ENCODE results near the gene MMP24OS. TPM values are rescaled to one million over a fixed set of nuclear protein-coding genes. Genes with fewer than 3 reads are reported as not detected.

MMP24OS gene
- total RNA-seq (2022) (38.8 and 42.3 TPM in 2 replicates), Bru-seq, nascent RNA (percentile 73 among the genes with signal in this experiment), BruChase-seq, experiment 1, labeled RNA remaining after a 2-hour chase (percentile 72 among the genes with signal in this experiment), BruChase-seq, experiment 2, labeled RNA remaining after a 6-hour chase (percentile 81 among the genes with signal in this experiment)
- long read RNA-seq, transcript MMP24OS-209 (2 exons, 712 nt) = major isoform, 5 of 14 reads
- long read RNA-seq, partial matches to known transcripts = 2 of 14 reads
- long read RNA-seq, other reads (novel, unspliced or antisense) = 5 of 14 reads

DNA sequence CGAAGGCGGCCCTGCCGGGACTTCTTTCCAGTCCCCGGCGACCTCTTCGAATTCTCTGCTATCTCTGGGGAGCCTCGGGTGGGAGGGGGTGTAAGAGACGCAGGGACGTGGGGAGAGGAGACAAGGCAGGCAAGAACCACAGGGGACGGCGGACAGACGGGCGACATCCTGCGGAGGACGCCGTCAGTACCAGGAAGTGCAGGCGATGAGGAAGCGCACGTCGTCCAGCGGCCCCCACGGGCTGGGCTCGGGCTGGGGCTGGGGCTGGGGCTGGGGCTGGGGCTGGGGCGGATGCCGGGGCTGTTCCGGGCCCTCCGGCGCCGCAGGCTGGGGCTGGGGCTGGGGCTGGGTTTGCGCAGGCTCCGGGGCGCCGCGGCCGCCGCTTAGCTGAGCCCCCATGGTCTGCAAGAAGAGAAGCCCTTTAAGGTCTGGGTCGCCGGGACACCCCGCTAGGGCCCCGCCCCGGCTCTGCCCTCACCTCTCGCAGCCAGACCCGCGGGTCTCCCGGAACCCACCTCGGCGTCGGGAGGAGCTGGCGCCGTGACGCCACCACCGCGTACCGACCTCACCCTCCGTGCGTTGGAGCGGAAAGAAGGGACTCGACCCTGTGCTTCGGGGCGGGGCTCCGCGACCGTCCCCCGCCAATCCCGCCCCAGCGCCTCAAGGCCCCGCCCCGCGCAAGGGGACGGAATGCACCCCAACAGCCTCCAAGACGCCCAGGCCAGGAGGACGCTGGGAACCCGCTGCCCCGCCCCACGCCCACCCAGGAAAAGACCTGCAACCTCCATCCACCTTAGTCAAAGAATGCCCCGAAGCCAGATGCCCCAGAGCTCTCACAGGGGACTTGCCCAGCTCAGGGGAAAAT is at the start of gene MMP24OS:
MMP24OS (minus strand) TSS at position 592 of the 865 bp plus-strand sequence; CDS start at position 399, 193 bp downstream.
- Mint-ChIP-seq H3K27me3 (ENCODE audit: insufficient read depth, unreplicated experiment) (no peaks in the 10 kb centered on the region), H3K4me3 (ENCODE audit: unreplicated experiment) (peak within 1 kb of the TSS; percentile 72), H3K36me3 (ENCODE audit: insufficient read depth, unreplicated experiment) (peaks cover 68% of the 10 kb centered on the region), H3K4me1 (ENCODE audit: low read depth, unreplicated experiment) (no peaks in the 10 kb centered on the region), H3K9me3 (ENCODE audit: unreplicated experiment) (no peaks in the 10 kb centered on the region), H3K27ac (ENCODE audit: unreplicated experiment) (peak within 1 kb of the TSS; percentile 74)
- no peaks in the 10 kb centered on the region for H3K27me3 ChIP-seq (replicated peaks; ENCODE audit: control insufficient read depth, insufficient read depth, low read length)
- peaks cover 4% of the 10 kb centered on the region; the same call in 1 of the 2 replicates for H3K4me1 ChIP-seq
- peak within 1 kb of the TSS; percentile 58 for H3K4me3 ChIP-seq (ENCODE audit: low read depth, low read length)
- no peaks in the 10 kb centered on the region for H3K9me3 ChIP-seq
- TF ChIP-seq, protein P1, sequence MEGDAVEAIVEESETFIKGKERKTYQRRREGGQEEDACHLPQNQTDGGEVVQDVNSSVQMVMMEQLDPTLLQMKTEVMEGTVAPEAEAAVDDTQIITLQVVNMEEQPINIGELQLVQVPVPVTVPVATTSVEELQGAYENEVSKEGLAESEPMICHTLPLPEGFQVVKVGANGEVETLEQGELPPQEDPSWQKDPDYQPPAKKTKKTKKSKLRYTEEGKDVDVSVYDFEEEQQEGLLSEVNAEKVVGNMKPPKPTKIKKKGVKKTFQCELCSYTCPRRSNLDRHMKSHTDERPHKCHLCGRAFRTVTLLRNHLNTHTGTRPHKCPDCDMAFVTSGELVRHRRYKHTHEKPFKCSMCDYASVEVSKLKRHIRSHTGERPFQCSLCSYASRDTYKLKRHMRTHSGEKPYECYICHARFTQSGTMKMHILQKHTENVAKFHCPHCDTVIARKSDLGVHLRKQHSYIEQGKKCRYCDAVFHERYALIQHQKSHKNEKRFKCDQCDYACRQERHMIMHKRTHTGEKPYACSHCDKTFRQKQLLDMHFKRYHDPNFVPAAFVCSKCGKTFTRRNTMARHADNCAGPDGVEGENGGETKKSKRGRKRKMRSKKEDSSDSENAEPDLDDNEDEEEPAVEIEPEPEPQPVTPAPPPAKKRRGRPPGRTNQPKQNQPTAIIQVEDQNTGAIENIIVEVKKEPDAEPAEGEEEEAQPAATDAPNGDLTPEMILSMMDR (IDR thresholded peaks at IDR 0.05; ENCODE audit: insufficient read depth in 1 of 2, low read depth in 1 of 2, low read length in 1 of 2, severe bottlenecking in 1 of 2, unreplicated experiment in 1 of 2) = peak; percentile 11 to 48
- POLR2A ChIA-PET = interaction anchor here (0.5 to 1.1 kb wide), 11 partner anchors 8 to 1345 kb away, joined by 3 to 21 read pairs (median 4); partner anchors contain the start of genes EDEM2 and RBM39
- H3K36me3 ChIP-seq (ENCODE audit: control insufficient read depth, insufficient read depth, low read length) = peaks cover 17% of the 10 kb centered on the region
- CTCF ChIA-PET = interaction anchor here (0.6 to 4.2 kb wide), 7 partner anchors 9 to 614 kb away, joined by 3 to 21 read pairs (median 4); partner anchors contain the start of gene EDEM2
- BruUV-seq (replicated peaks) = no TSS peak
- peak; percentile 91 for DNase-seq
- intact Hi-C loops (cut with micrococcal nuclease; ENCODE audit: unreplicated experiment) = no loop called here

DNA sequence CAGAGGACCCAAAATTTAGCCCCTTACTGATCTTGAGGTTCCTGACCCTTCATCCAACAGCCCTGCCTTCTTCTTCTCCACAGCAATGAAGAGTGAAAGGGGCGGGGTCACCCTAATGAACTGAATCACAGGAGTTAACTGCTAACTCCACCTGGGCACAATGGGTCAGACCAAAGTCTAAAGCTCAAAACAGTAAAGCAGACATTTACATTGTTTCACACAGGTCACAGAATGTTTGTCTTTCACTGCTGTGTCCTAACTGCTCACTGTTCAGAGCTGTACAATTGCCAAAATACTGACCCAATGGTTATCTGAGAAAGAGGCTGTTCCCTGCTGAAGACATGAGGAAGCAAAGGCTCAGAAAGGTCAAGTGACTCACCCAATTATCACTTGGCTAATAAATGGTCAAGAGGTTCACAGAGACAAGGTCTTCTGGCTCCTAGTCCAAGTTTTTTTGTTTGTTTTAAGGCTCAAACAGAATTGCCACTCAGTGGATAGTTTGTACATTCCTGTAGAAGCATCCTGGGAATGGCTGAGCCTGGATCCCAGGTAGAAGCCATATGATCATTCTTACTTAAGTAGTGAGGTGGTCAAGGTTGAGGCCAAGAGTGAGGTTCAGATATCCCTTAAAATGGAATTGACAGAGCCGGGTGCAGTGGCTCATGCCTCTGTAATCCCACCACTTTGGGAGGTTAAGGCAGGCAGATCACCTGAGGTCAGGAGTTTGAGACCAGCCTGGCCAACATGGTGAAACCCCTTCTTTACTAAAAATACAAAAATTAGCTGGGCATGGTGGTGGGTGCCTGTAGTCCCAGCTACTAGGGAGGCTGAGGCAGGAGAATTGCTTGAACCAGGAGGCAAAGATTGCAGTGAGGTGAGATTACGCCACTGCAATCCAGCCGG is 49.4 kb upstream of the MMP24OS start:
- ChIA-PET POLR2A (interaction anchor here (0.5 to 1.1 kb wide), 7 partner anchors 25 to 626 kb away, joined by 3 to 12 read pairs (median 4); partner anchors contain the start of genes EIF6, MMP24OS, RBM39 and UQCC1), CTCF (interaction anchor here (0.5 to 1.6 kb wide), 20 partner anchors 9 to 763 kb away, joined by 3 to 33 read pairs (median 4); partner anchors contain the start of genes CEP250, EDEM2 and EIF6)
- Mint-ChIP-seq H3K4me1 (ENCODE audit: low read depth, unreplicated experiment) (peaks cover 32% of the 10 kb centered on the region), H3K27ac (ENCODE audit: unreplicated experiment) (peak overlapping the region; percentile 69), H3K27me3 (ENCODE audit: insufficient read depth, unreplicated experiment) (no peaks in the 10 kb centered on the region), H3K4me3 (ENCODE audit: unreplicated experiment) (peak overlapping the region; percentile 14), H3K9me3 (ENCODE audit: unreplicated experiment) (no peaks in the 10 kb centered on the region), H3K36me3 (ENCODE audit: insufficient read depth, unreplicated experiment) (no peaks in the 10 kb centered on the region)
- H3K4me1 ChIP-seq = peaks cover 55% of the 10 kb centered on the region
- intact Hi-C loops (cut with micrococcal nuclease; ENCODE audit: unreplicated experiment) = loop anchor here (1.0 to 10.0 kb wide), 3 partner anchors 8 to 287 kb away; partner anchors contain the start of genes EIF6 and SPAG4
- TF ChIP-seq, protein P1 (IDR thresholded peaks at IDR 0.05; ENCODE audit: insufficient read depth in 1 of 2, low read depth in 1 of 2, low read length in 1 of 2, severe bottlenecking in 1 of 2, unreplicated experiment in 1 of 2) = no peak
- no peaks in the 10 kb centered on the region for H3K36me3 ChIP-seq (ENCODE audit: control insufficient read depth, insufficient read depth, low read length)
- no peak overlapping the region for H3K4me3 ChIP-seq (ENCODE audit: low read depth, low read length)
- peak; percentile 92 to 95 for DNase-seq
- BruUV-seq (replicated peaks) = no TSS peak
- no peaks in the 10 kb centered on the region for H3K27me3 ChIP-seq (replicated peaks; ENCODE audit: control insufficient read depth, insufficient read depth, low read length)
- no peaks in the 10 kb centered on the region for H3K9me3 ChIP-seq
